HEK293 (cell line): ENCODE measurements around the gene CD19.

ENCODE experiments used
- CTCF ChIA-PET: fragments of 350-600 bp; formaldehyde crosslinking; extraction: SDS; loops from one replicate; lab custom pipeline; 2021; ENCODE audit warnings: antibody characterized with exemption; lab: Yijun Ruan, JAX
- POLR2A ChIA-PET: fragments of 300-600 bp; formaldehyde crosslinking; extraction: SDS; loops from one replicate; lab custom pipeline; 2020; ENCODE audit warnings: antibody characterized with exemption, inconsistent platforms; lab: Yijun Ruan, JAX
- H3K27ac ChIP-seq: fragments of 200-500 bp; sonication (Bioruptor generic); 2 replicates; pipeline ENCODE4 v1.5.1; 2014; ENCODE audit warnings: low read depth, low read length, control low read depth, inconsistent platforms; ENCODE audit errors: extremely low read depth
- H3K36me3 ChIP-seq, 2 experiments: fragments of 200-500 bp in 1 of 2; sonication (Bioruptor generic) in 1 of 2; 1 replicate in 1 of 2; 2 replicates in 1 of 2; pipeline ENCODE4 v1.5.1; 2014 to 2017; ENCODE audit warnings: inconsistent platforms in 2 of 2, low read length in 2 of 2; ENCODE audit not compliant: control insufficient read depth in 2 of 2, insufficient read depth in 1 of 2
- H3K4me1 ChIP-seq: fragments of 200-500 bp; sonication (Bioruptor generic); 2 replicates; pipeline ENCODE4 v1.5.1; 2014; ENCODE audit warnings: mild to moderate bottlenecking, low read length, inconsistent platforms; ENCODE audit not compliant: control insufficient read depth, insufficient read depth
- H3K4me3 ChIP-seq: 2 replicates; pipeline ENCODE4 v1.5.1; 2011; ENCODE audit warnings: low read depth, mild to moderate bottlenecking, control low read depth, low read length, moderate library complexity
- H3K9me3 ChIP-seq: fragments of 200-500 bp; sonication (Bioruptor generic); 2 replicates; pipeline ENCODE4 v1.5.1; 2014; ENCODE audit warnings: low read depth, low read length, inconsistent platforms; ENCODE audit not compliant: control insufficient read depth, insufficient read depth
- KLF10 ChIP-seq: fragments of 450-650 bp; IDR thresholded peaks from 2 replicates; pipeline ENCODE4 v1.5.1; 2018; ENCODE audit warnings: missing biosample characterization, mild to moderate bottlenecking, missing genetic modification characterization
- MYNN ChIP-seq: fragments of 450-650 bp; formaldehyde crosslinking; IDR thresholded peaks from 2 replicates; pipeline ENCODE4 v1.5.1; 2016; ENCODE audit warnings: missing biosample characterization, missing genetic modification characterization, borderline replicate concordance
- SCRT1 ChIP-seq: fragments of 450-650 bp; formaldehyde crosslinking; IDR thresholded peaks from 2 replicates; pipeline ENCODE4 v1.5.1; 2016; ENCODE audit warnings: missing biosample characterization, missing genetic modification characterization, borderline replicate concordance
- SCRT2 ChIP-seq: fragments of 450-650 bp; formaldehyde crosslinking; IDR thresholded peaks from 2 replicates; pipeline ENCODE4 v1.5.1; 2016; ENCODE audit warnings: missing biosample characterization, missing genetic modification characterization
- SP7 ChIP-seq: fragments of 450-650 bp; formaldehyde crosslinking; IDR thresholded peaks from 2 replicates; pipeline ENCODE4 v1.5.1; 2016; ENCODE audit warnings: missing biosample characterization, missing genetic modification characterization
- ZBTB48 ChIP-seq: fragments of 450-650 bp; formaldehyde crosslinking; IDR thresholded peaks from 2 replicates; pipeline ENCODE4 v1.5.1; 2016; ENCODE audit warnings: missing biosample characterization, missing genetic modification characterization
- ZIC2 ChIP-seq: fragments of 450-650 bp; formaldehyde crosslinking; IDR thresholded peaks from 2 replicates; pipeline ENCODE4 v1.5.1; 2016; ENCODE audit warnings: missing biosample characterization, missing genetic modification characterization
- ZNF146 ChIP-seq: fragments of 450-650 bp; formaldehyde crosslinking; IDR thresholded peaks from 2 replicates; pipeline ENCODE4 v1.5.1; 2016; ENCODE audit warnings: missing biosample characterization, missing genetic modification characterization
- ZNF221 ChIP-seq: fragments of 450-650 bp; formaldehyde crosslinking; IDR thresholded peaks from 2 replicates; pipeline ENCODE4 v1.5.1; 2017; ENCODE audit warnings: missing biosample characterization, missing genetic modification characterization, borderline replicate concordance
- ZNF311 ChIP-seq: fragments of 450-650 bp; formaldehyde crosslinking; IDR thresholded peaks from 2 replicates; pipeline ENCODE4 v1.5.1; 2017; ENCODE audit warnings: missing biosample characterization, missing genetic modification characterization, borderline replicate concordance
- ZNF354C ChIP-seq: fragments of 450-650 bp; formaldehyde crosslinking; IDR thresholded peaks from 2 replicates; pipeline ENCODE4 v1.5.1; 2016; ENCODE audit warnings: missing biosample characterization, missing genetic modification characterization, low read depth, borderline replicate concordance
- ZNF404 ChIP-seq: fragments of 450-650 bp; formaldehyde crosslinking; IDR thresholded peaks from 2 replicates; pipeline ENCODE4 v1.5.1; 2017; ENCODE audit warnings: missing biosample characterization, missing genetic modification characterization
- ZNF560 ChIP-seq: fragments of 450-650 bp; formaldehyde crosslinking; IDR thresholded peaks from 2 replicates; pipeline ENCODE4 v1.5.1; 2017; ENCODE audit warnings: missing biosample characterization, missing genetic modification characterization, borderline replicate concordance
- ZNF571 ChIP-seq: fragments of 450-650 bp; formaldehyde crosslinking; IDR thresholded peaks from 2 replicates; pipeline ENCODE4 v1.5.0; 2017; ENCODE audit warnings: missing biosample characterization, missing genetic modification characterization
- ZNF610 ChIP-seq: fragments of 450-650 bp; formaldehyde crosslinking; IDR thresholded peaks from 2 replicates; pipeline ENCODE4 v1.5.1; 2016; ENCODE audit warnings: missing biosample characterization, missing genetic modification characterization, borderline replicate concordance
- ZNF660 ChIP-seq: fragments of 450-650 bp; IDR thresholded peaks from 2 replicates; pipeline ENCODE4 v1.5.1; 2018; ENCODE audit warnings: missing biosample characterization, mild to moderate bottlenecking, missing genetic modification characterization
- ZNF677 ChIP-seq: fragments of 450-650 bp; IDR thresholded peaks from 2 replicates; pipeline ENCODE4 v1.5.0; 2018; ENCODE audit warnings: missing biosample characterization, mild to moderate bottlenecking, missing genetic modification characterization, moderate library complexity
- ZNF701 ChIP-seq: fragments of 450-650 bp; formaldehyde crosslinking; IDR thresholded peaks from 2 replicates; pipeline ENCODE4 v1.5.1; 2016; ENCODE audit warnings: missing biosample characterization, missing genetic modification characterization
- ZNF768 ChIP-seq: fragments of 450-650 bp; formaldehyde crosslinking; IDR thresholded peaks from 2 replicates; pipeline ENCODE4 v1.5.1; 2018; ENCODE audit warnings: missing biosample characterization, mild to moderate bottlenecking, missing genetic modification characterization
- ZNF777 ChIP-seq: fragments of 450-650 bp; formaldehyde crosslinking; IDR thresholded peaks from 2 replicates; pipeline ENCODE4 v1.5.1; 2017; ENCODE audit warnings: missing biosample characterization, missing genetic modification characterization, borderline replicate concordance
- TF ChIP-seq, protein P1 (sequence below): fragments of 450-650 bp; IDR thresholded peaks from 2 replicates; pipeline ENCODE4 v1.5.1; 2018; ENCODE audit warnings: missing biosample characterization, missing genetic modification characterization
- TF ChIP-seq, protein P2 (sequence below): fragments of 450-650 bp; formaldehyde crosslinking; IDR thresholded peaks from 2 replicates; pipeline ENCODE4; 2016; ENCODE audit warnings: missing biosample characterization, missing genetic modification characterization
- TF ChIP-seq, protein P3 (sequence below): fragments of 450-650 bp; formaldehyde crosslinking; IDR thresholded peaks from 2 replicates; pipeline ENCODE4 v1.5.1; 2016; ENCODE audit warnings: missing biosample characterization, missing genetic modification characterization
- TF ChIP-seq, protein P4 (sequence below): fragments of 450-650 bp; IDR thresholded peaks from 2 replicates; pipeline ENCODE4 v1.5.1; 2018; ENCODE audit warnings: missing biosample characterization, mild to moderate bottlenecking, missing genetic modification characterization

The CD19 gene

DNA sequence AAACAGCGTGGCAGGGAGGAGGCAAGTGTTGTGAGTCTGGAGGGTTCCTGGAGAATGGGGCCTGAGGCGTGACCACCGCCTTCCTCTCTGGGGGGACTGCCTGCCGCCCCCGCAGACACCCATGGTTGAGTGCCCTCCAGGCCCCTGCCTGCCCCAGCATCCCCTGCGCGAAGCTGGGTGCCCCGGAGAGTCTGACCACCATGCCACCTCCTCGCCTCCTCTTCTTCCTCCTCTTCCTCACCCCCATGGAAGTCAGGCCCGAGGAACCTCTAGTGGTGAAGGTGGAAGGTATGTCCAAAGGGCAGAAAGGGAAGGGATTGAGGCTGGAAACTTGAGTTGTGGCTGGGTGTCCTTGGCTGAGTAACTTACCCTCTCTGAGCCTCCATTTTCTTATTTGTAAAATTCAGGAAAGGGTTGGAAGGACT, at the start of gene CD19:
CD19 (plus strand) TSS at position 171 of the 425 bp plus-strand sequence; CDS start at position 201, 30 bp downstream.
- Histone ChIP-seq H3K4me1 (no peaks in the 10 kb centered on the region), H3K27ac (no peak within 1 kb of the TSS), H3K36me3 (no peaks in the 10 kb centered on the region), H3K9me3 (no peaks in the 10 kb centered on the region), H3K4me3 (no peak within 1 kb of the TSS)
- TF ChIP-seq, protein P1, sequence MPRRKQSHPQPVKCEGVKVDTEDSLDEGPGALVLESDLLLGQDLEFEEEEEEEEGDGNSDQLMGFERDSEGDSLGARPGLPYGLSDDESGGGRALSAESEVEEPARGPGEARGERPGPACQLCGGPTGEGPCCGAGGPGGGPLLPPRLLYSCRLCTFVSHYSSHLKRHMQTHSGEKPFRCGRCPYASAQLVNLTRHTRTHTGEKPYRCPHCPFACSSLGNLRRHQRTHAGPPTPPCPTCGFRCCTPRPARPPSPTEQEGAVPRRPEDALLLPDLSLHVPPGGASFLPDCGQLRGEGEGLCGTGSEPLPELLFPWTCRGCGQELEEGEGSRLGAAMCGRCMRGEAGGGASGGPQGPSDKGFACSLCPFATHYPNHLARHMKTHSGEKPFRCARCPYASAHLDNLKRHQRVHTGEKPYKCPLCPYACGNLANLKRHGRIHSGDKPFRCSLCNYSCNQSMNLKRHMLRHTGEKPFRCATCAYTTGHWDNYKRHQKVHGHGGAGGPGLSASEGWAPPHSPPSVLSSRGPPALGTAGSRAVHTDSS (tag by site-specific recombination) = peak; percentile 59; the same call in 1 of the 2 replicates
- TF ChIP-seq ZNF610 (tag by site-specific recombination) = no peak
- ChIA-PET CTCF (interaction anchor here (1.0 kb wide), 1 partner anchor 13 kb away, joined by 4 read pairs; no protein-coding TSS in a partner anchor), POLR2A (no interaction called here)

DNA sequence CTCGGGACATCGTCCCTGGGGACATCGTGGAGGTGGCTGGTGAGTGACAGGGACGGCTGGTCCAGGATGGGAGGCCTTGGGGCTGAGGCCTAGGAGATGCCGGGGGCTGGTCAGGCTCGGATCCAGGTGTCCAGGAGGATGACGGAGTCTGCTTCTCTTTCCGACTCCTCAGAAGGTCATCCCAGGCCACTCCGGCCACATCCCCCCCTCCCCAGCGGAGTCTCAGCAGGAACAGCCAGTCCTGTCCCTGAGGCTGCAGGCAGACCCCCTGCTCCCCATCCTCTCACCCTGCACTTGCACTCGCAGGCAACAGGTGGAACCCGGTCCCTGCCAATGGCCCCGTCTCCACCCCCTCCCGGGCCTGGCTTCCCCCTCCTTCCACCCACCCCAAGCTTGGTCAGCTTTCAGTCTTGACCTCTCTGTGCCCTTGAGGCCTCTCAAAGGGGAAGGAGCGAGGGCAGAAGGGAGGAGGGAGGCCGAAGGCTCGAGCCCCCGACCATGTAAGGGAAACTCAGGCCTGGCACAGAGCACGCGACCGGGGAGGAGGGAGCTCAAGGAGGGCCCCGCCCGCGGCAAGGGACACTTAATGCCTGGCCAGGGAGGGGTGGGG, 49.1 kb upstream of the CD19 start:
- Histone ChIP-seq H3K4me3 (no peak overlapping the region), H3K27ac (no peak overlapping the region), H3K36me3 (peaks cover 0 to 14% of the 10 kb centered on the region in 2 experiments; a peak in 2 of 3 replicates), H3K9me3 (no peaks in the 10 kb centered on the region), H3K4me1 (peaks cover 11% of the 10 kb centered on the region)
- POLR2A ChIA-PET = interaction anchor here (0.7 kb wide), 1 partner anchor 79 kb away, joined by 3 read pairs; no protein-coding TSS in a partner anchor
- CTCF ChIA-PET = interaction anchor here (0.7 kb wide), 1 partner anchor 45 kb away, joined by 3 read pairs; no protein-coding TSS in a partner anchor
- TF ChIP-seq SCRT2 (tag by site-specific recombination) (peak; percentile 97), ZNF660 (tag by site-specific recombination) (no peak), SCRT1 (tag by site-specific recombination) (peak; percentile 82), ZIC2 (tag by site-specific recombination) (no peak), ZNF777 (no peak)
- TF ChIP-seq, all 188 proteins: peak for 2

DNA sequence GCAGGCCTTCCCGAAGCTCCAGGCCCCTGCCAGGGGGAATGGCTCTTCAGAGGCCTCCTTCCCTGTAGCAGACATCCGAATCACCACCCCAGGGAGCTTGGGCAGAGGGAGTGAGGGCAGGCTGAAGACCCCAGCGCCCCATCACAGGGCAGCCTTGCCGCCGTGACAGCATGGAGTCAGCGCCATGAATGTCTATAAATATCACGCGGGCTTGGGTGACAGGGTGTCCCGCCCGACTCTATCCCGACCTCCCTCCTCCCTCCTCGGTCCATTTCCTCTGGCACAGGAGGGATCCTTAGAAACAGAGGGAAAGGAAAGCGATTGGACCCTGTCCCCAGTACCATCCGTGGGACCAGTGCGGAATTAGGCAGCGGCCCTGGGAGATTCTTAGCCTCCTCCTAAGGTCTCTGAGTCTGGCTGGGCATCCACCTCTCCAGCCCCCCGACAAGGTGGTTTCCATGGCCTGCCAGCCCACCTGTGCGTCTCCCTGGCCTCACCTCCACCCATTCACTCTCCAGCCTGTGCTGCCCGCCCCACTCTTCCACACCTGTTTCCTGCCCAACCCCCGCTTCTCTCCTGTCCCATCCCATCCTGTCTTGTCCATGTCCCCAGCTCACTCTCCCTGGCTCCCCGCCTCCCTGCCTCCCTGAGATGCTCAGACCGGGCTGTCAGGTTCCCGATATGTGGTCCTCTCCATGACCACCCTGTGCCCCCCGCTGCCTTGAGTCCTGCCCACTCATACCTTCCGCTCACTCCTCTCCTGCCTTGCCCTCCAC, 48.4 kb upstream of the CD19 start:
- Histone ChIP-seq H3K36me3 (peaks cover 0 to 14% of the 10 kb centered on the region in 2 experiments; a peak in 2 of 3 replicates), H3K9me3 (no peaks in the 10 kb centered on the region), H3K4me1 (peaks cover 11% of the 10 kb centered on the region), H3K27ac (no peak overlapping the region), H3K4me3 (no peak overlapping the region)
- ChIA-PET CTCF (interaction anchor here (0.7 kb wide), 2 partner anchors 28 to 44 kb away, joined by 3 read pairs; no protein-coding TSS in a partner anchor), POLR2A (interaction anchor here (0.7 kb wide), 1 partner anchor 78 kb away, joined by 3 read pairs; no protein-coding TSS in a partner anchor)
- TF ChIP-seq, protein P2, sequence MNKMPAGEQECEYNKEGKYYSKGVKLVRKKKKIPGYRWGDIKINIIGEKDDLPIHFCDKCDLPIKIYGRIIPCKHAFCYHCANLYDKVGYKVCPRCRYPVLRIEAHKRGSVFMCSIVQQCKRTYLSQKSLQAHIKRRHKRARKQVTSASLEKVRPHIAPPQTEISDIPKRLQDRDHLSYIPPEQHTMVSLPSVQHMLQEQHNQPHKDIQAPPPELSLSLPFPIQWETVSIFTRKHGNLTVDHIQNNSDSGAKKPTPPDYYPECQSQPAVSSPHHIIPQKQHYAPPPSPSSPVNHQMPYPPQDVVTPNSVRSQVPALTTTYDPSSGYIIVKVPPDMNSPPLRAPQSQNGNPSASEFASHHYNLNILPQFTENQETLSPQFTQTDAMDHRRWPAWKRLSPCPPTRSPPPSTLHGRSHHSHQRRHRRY (tag by site-specific recombination) = no peak
- TF ChIP-seq, protein P3, sequence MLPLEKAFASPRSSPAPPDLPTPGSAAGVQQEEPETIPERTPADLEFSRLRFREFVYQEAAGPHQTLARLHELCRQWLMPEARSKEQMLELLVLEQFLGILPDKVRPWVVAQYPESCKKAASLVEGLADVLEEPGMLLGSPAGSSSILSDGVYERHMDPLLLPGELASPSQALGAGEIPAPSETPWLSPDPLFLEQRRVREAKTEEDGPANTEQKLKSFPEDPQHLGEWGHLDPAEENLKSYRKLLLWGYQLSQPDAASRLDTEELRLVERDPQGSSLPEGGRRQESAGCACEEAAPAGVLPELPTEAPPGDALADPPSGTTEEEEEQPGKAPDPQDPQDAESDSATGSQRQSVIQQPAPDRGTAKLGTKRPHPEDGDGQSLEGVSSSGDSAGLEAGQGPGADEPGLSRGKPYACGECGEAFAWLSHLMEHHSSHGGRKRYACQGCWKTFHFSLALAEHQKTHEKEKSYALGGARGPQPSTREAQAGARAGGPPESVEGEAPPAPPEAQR (tag by site-specific recombination) = no peak
- no peak for TF ChIP-seq MYNN
- no peak for TF ChIP-seq ZNF677 (tag by site-specific recombination)
- no peak for TF ChIP-seq ZBTB48 (tag by site-specific recombination)
- TF ChIP-seq ZNF768 (tag by site-specific recombination) = no peak
- no peak for TF ChIP-seq ZNF560 (tag by site-specific recombination)
- TF ChIP-seq ZNF701 (tag by site-specific recombination) = no peak
- no peak for TF ChIP-seq SP7 (tag by site-specific recombination)
- TF ChIP-seq ZNF404 (tag by site-specific recombination) = no peak
- no peak for TF ChIP-seq ZNF221 (tag by site-specific recombination)
- no peak for TF ChIP-seq ZNF571 (tag by site-specific recombination)
- TF ChIP-seq ZNF146 (tag by site-specific recombination) = no peak
- TF ChIP-seq ZNF311 (tag by site-specific recombination) = no peak
- TF ChIP-seq, protein P4, sequence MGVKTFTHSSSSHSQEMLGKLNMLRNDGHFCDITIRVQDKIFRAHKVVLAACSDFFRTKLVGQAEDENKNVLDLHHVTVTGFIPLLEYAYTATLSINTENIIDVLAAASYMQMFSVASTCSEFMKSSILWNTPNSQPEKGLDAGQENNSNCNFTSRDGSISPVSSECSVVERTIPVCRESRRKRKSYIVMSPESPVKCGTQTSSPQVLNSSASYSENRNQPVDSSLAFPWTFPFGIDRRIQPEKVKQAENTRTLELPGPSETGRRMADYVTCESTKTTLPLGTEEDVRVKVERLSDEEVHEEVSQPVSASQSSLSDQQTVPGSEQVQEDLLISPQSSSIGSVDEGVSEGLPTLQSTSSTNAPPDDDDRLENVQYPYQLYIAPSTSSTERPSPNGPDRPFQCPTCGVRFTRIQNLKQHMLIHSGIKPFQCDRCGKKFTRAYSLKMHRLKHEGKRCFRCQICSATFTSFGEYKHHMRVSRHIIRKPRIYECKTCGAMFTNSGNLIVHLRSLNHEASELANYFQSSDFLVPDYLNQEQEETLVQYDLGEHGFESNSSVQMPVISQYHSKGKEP (tag by site-specific recombination) = no peak
- no peak for TF ChIP-seq ZNF354C (tag by site-specific recombination)
- no peak for TF ChIP-seq KLF10 (tag by site-specific recombination)
